Spleen (tissue), 7 donors: ENCODE measurements around the gene PER3.

ENCODE experiments used
- CTCF ChIP-seq, 11 experiments: fragments of 200-600 bp in 7 of 11; fragments of 450-650 bp in 4 of 11; sonication (generic) in 4 of 11; IDR thresholded peaks in 8 of 11; conservative IDR thresholded peaks in 3 of 11; 1 replicate in 7 of 11; 2 replicates in 4 of 11; pipeline versions ENCODE4 v1.4.0 to v1.8.0; 2016 to 2021; ENCODE audit warnings: antibody characterized with exemption in 11 of 11, inconsistent platforms in 4 of 11, mild to moderate bottlenecking in 1 of 11
- POLR2A ChIP-seq, 3 donors: fragments of 450-650 bp; IDR thresholded peaks; one replicate each; pipeline ENCODE4 v1.5.1; 2017; ENCODE audit warnings: antibody characterized with exemption in 3 of 3, mild to moderate bottlenecking in 1 of 3
- donor health status: DM: no; HTN: no; CAD: no; lungs with moderate emphysema.
- donor health status: DM: no; HTN: no; CAD: no.
- donor health status: DM: no; HTN: no; CAD: no.

GRCh38 chr1:7891804-7892203 is 107.7 kb downstream of the PER3 start:
- TF ChIP-seq CTCF (IDR thresholded peaks at IDR 0.05 in 8 of 11, conservative IDR thresholded peaks at IDR 0.05 in 3 of 11) (no peak), POLR2A (IDR thresholded peaks at IDR 0.05) (no peak)
